Activated gamma-delta T cell treated with Interleukin-2 at 50 U/mL for 16 hours (primary cell): ENCODE measurements around the gene MCOLN2.
"Not testable (repeated sequence)": the region's sequence is repeated elsewhere in the genome, so short reads cannot be mapped to it uniquely, and the experiment has no call there.

ENCODE experiments used
- DNase-seq: peaks from one replicate; pipeline ENCODE4 v3.0.0-alpha.2; 2020

The MCOLN2 gene

GRCh38 chr1:84996846-84997666 is at the start of gene MCOLN2:
MCOLN2 (minus strand) TSS chr1:84997113; CDS start chr1:84996872, 241 bp downstream.
- peak; percentile 43 for DNase-seq

- DNase-seq = no peak
These were observed 45.5 kb upstream of the MCOLN2 start for GRCh38 chr1:85042413-85042812.

GRCh38 chr1:85041793-85042192 is 44.9 kb upstream of the MCOLN2 start:
- no peak for DNase-seq

GRCh38 chr1:85033221-85033620 is 36.3 kb upstream of the MCOLN2 start:
- DNase-seq = no peak

GRCh38 chr1:85030536-85030935 is 33.6 kb upstream of the MCOLN2 start:
- no peak for DNase-seq

GRCh38 chr1:85028151-85028550 is 31.2 kb upstream of the MCOLN2 start:
- no peak for DNase-seq

- peak; percentile 9 for DNase-seq
These were observed 30.5 kb upstream of the MCOLN2 start for GRCh38 chr1:85027242-85027983.

GRCh38 chr1:85025940-85026339 is 29.0 kb upstream of the MCOLN2 start:
- DNase-seq = no peak

- no peak for DNase-seq
These were observed 27.8 kb upstream of the MCOLN2 start for GRCh38 chr1:85024736-85025135.

GRCh38 chr1:85022700-85023099 is 25.8 kb upstream of the MCOLN2 start:
- DNase-seq = no peak

GRCh38 chr1:85019994-85020393 is 23.1 kb upstream of the MCOLN2 start:
- DNase-seq = no peak

GRCh38 chr1:85015826-85016225 is 18.9 kb upstream of the MCOLN2 start:
- DNase-seq = no peak

- DNase-seq = not testable (repeated sequence)
These were observed 8.7 kb upstream of the MCOLN2 start for GRCh38 chr1:85005641-85006040.

GRCh38 chr1:85001742-85002141 is 4.8 kb upstream of the MCOLN2 start:
- no peak for DNase-seq

- peak; percentile 47 for DNase-seq
These were observed 1.8 kb upstream of the MCOLN2 start for GRCh38 chr1:84998642-84999280.

- no peak for DNase-seq
These were observed 1.0 kb upstream of the MCOLN2 start for GRCh38 chr1:84997667-84998600.

- no peak for DNase-seq
These were observed 1.2 kb downstream of the MCOLN2 start for GRCh38 chr1:84995484-84996334.

- DNase-seq = no peak
These were observed 5.6 kb downstream of the MCOLN2 start for GRCh38 chr1:84991097-84991920.

- DNase-seq = no peak
These were observed 8.3 kb downstream of the MCOLN2 start for GRCh38 chr1:84988588-84988987.

GRCh38 chr1:84986561-84986960 is 10.4 kb downstream of the MCOLN2 start:
- DNase-seq = not testable (repeated sequence)

GRCh38 chr1:84985365-84985764 is 11.5 kb downstream of the MCOLN2 start:
- no peak for DNase-seq
